ENCODE measurements around the gene CAST. TPM values are rescaled to one million over a fixed set of nuclear protein-coding genes. Genes with fewer than 3 reads are reported as not detected.

CAST gene
- total RNA-seq, 2 donors from 2014 or later, result 33.5 to 36.2 TPM

DNA sequence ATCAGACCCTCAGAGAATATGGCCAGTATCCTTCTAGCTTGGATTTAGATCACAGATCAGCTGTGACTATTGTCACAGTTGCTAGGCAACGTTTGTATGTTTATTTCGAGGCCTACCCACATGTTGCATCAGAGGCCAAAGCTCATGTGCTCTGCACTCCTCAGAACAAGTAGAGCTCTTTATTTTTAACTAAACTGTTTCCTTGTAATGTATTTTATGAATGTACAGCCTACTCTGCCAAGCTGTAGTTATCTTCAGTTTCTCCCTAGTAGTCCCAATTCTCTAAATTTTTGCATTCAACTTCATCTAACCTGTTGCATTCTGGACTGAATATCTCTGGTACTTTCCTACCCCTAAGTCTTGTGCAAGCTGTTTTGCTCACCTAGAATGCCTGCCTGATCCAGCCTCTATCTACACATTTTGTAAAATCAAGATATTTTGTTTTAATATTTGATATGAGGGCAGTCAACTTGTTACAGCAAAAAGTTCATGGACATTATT is 52.8 kb downstream of the CAST start:
- no peak overlapping the region for H3K27ac ChIP-seq (ENCODE audit: low read depth, low read length)
- no peaks in the 10 kb centered on the region for H3K9me3 ChIP-seq (ENCODE audit: control insufficient read depth, low read length)
- Mint-ChIP-seq H3K27ac (peak overlapping the region; percentile 59), H3K36me3 (ENCODE audit: low read depth) (no peaks in the 10 kb centered on the region), H3K4me3 (no peak overlapping the region), H3K27me3 (ENCODE audit: insufficient read depth) (peaks cover 16% of the 10 kb centered on the region), H3K4me1 (peaks cover 42% of the 10 kb centered on the region), H3K9me3 (no peaks in the 10 kb centered on the region)
- 77% methylated on average over 2 of the region's 2 CpGs; no CpG with 5 or more reads in 1 of the 2 experiments for WGBS, 2 experiments (ENCODE audit: insufficient coverage in 1 of 2, insufficient read length in 1 of 2)
- H3K4me3 ChIP-seq (ENCODE audit: low read length), result peak overlapping the region; percentile 15
- H3K4me1 ChIP-seq (ENCODE audit: control insufficient read depth, insufficient read depth, low read length), result peaks cover 11% of the 10 kb centered on the region
- H3K27me3 ChIP-seq (ENCODE audit: control insufficient read depth, insufficient read depth, low read length, poor library complexity, severe bottlenecking), result peaks cover 15% of the 10 kb centered on the region
- H3K9ac ChIP-seq (ENCODE audit: extremely low read depth, low read length, poor library complexity, severe bottlenecking), result no peak overlapping the region
- TF ChIP-seq, protein P1, sequence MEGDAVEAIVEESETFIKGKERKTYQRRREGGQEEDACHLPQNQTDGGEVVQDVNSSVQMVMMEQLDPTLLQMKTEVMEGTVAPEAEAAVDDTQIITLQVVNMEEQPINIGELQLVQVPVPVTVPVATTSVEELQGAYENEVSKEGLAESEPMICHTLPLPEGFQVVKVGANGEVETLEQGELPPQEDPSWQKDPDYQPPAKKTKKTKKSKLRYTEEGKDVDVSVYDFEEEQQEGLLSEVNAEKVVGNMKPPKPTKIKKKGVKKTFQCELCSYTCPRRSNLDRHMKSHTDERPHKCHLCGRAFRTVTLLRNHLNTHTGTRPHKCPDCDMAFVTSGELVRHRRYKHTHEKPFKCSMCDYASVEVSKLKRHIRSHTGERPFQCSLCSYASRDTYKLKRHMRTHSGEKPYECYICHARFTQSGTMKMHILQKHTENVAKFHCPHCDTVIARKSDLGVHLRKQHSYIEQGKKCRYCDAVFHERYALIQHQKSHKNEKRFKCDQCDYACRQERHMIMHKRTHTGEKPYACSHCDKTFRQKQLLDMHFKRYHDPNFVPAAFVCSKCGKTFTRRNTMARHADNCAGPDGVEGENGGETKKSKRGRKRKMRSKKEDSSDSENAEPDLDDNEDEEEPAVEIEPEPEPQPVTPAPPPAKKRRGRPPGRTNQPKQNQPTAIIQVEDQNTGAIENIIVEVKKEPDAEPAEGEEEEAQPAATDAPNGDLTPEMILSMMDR (conservative IDR thresholded peaks at IDR 0.05), result no peak
- DNase-seq, result peak; percentile 65
- H3K36me3 ChIP-seq (ENCODE audit: control insufficient read depth, insufficient read depth, low read length), result no peaks in the 10 kb centered on the region

DNA sequence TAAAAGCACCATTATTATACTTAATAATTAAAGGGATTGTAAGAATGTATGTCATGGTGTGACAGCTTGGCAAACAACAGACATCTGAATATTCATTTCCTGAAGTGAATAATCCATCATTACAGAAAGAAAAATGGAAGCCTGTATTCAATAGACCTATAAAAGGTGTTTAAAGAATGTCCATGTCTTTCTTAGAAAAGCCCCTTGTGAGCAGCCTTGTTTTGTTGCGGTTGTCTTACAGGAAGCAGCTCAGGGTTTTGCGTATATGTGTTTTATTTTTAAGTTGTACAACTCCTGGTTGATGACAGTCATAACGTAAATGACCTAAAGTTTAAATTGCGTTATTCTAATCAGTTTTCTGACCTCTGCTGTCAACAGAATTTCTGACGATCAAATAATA is 53.8 kb downstream of the CAST start:
- no peak for DNase-seq
- WGBS, 2 experiments (ENCODE audit: insufficient coverage in 1 of 2, insufficient read length in 1 of 2), result 90 to 93% methylated on average over 2 to 5 of the region's 5 CpGs
- H3K27ac Mint-ChIP-seq, result no peak overlapping the region
- no peaks in the 10 kb centered on the region for H3K36me3 Mint-ChIP-seq (ENCODE audit: low read depth)
- TF ChIP-seq, protein P1 (conservative IDR thresholded peaks at IDR 0.05), result no peak
- H3K9me3 Mint-ChIP-seq, result no peaks in the 10 kb centered on the region
- peaks cover 11% of the 10 kb centered on the region for H3K4me1 ChIP-seq (ENCODE audit: control insufficient read depth, insufficient read depth, low read length)
- no peak overlapping the region for H3K4me3 Mint-ChIP-seq
- H3K27ac ChIP-seq (ENCODE audit: low read depth, low read length), result no peak overlapping the region
- H3K9me3 ChIP-seq (ENCODE audit: control insufficient read depth, low read length), result no peaks in the 10 kb centered on the region
- no peak overlapping the region for H3K9ac ChIP-seq (ENCODE audit: extremely low read depth, low read length, poor library complexity, severe bottlenecking)
- peaks cover 16% of the 10 kb centered on the region for H3K27me3 Mint-ChIP-seq (ENCODE audit: insufficient read depth)
- H3K27me3 ChIP-seq (ENCODE audit: control insufficient read depth, insufficient read depth, low read length, poor library complexity, severe bottlenecking), result peaks cover 15% of the 10 kb centered on the region
- no peaks in the 10 kb centered on the region for H3K36me3 ChIP-seq (ENCODE audit: control insufficient read depth, insufficient read depth, low read length)
- H3K4me1 Mint-ChIP-seq, result peaks cover 46% of the 10 kb centered on the region
- H3K4me3 ChIP-seq (ENCODE audit: low read length), result no peak overlapping the region

DNA sequence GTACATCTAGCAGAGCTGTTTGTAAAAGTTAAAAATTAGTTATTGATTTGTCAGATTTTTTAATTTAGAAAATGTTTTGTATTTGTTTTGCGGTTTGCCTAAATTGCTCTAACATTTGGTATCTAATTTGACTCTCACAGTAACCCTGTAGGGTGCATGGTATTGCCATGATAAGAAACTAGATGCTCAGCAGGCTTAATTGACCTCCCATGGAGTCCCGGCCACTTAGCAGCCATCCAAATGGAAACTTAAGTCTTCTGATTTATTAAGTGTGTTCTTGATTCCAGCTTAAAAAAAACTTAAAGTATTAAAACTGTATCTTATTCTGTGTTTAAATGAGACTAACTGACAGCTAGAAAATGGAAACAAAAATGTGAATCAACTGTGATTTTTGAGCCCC is 54.5 kb downstream of the CAST start:
- 23% methylated on average over 2 of the region's 2 CpGs; no CpG with 5 or more reads in 1 of the 2 experiments for WGBS, 2 experiments (ENCODE audit: insufficient coverage in 1 of 2, insufficient read length in 1 of 2)
- Mint-ChIP-seq H3K27ac (no peak overlapping the region), H3K27me3 (ENCODE audit: insufficient read depth) (peaks cover 16% of the 10 kb centered on the region), H3K4me1 (peaks cover 52% of the 10 kb centered on the region), H3K4me3 (no peak overlapping the region), H3K9me3 (no peaks in the 10 kb centered on the region), H3K36me3 (ENCODE audit: low read depth) (no peaks in the 10 kb centered on the region)
- Histone ChIP-seq H3K9ac (ENCODE audit: extremely low read depth, low read length, poor library complexity, severe bottlenecking) (no peak overlapping the region), H3K27ac (ENCODE audit: low read depth, low read length) (no peak overlapping the region), H3K4me1 (ENCODE audit: control insufficient read depth, insufficient read depth, low read length) (peaks cover 11% of the 10 kb centered on the region), H3K4me3 (ENCODE audit: low read length) (no peak overlapping the region), H3K27me3 (ENCODE audit: control insufficient read depth, insufficient read depth, low read length, poor library complexity, severe bottlenecking) (peaks cover 15% of the 10 kb centered on the region), H3K36me3 (ENCODE audit: control insufficient read depth, insufficient read depth, low read length) (no peaks in the 10 kb centered on the region), H3K9me3 (ENCODE audit: control insufficient read depth, low read length) (no peaks in the 10 kb centered on the region)
- TF ChIP-seq, protein P1 (conservative IDR thresholded peaks at IDR 0.05), result no peak
- no peak for DNase-seq
